Loucy (cell line): Measurements from ENCODE around the gene SFTA2.
"Not testable (repeated sequence)": the region's sequence is repeated elsewhere in the genome, so short reads cannot be mapped to it uniquely, and the experiment has no call there.

Experiments
- H2AFZ ChIP-seq: fragments of 200-600 bp; sonication (generic); 2 replicates; pipeline ENCODE4 v1.6.0; 2016; ENCODE audit warnings: antibody characterized with exemption, mild to moderate bottlenecking, low read length, moderate library complexity
- H3F3A ChIP-seq: fragments of 200-600 bp; 2 replicates; pipeline ENCODE4 v1.6.0; 2016; ENCODE audit warnings: antibody characterized with exemption, low read depth, mild to moderate bottlenecking
- H3K27me3 ChIP-seq: fragments of 200-600 bp; sonication (generic); 2 replicates; pipeline ENCODE4 v1.6.1; 2014; ENCODE audit warnings: low read length, mild to moderate bottlenecking; ENCODE audit not compliant: insufficient read depth, poor library complexity, severe bottlenecking
- H3K36me3 ChIP-seq: fragments of 200-600 bp; sonication (generic); 2 replicates; pipeline ENCODE4 v1.6.1; 2016; ENCODE audit warnings: low read length; ENCODE audit not compliant: insufficient read depth
- H3K4me1 ChIP-seq: fragments of 200-600 bp; sonication (generic); 2 replicates; pipeline ENCODE4 v1.5.1; 2014; ENCODE audit warnings: low read length, mild to moderate bottlenecking; ENCODE audit not compliant: insufficient read depth, poor library complexity, severe bottlenecking
- H3K4me2 ChIP-seq: fragments of 200-600 bp; sonication (generic); 2 replicates; pipeline ENCODE4 v1.6.0; 2014; ENCODE audit warnings: antibody characterized with exemption, low read length, low read depth, mild to moderate bottlenecking; ENCODE audit not compliant: poor library complexity, severe bottlenecking
- H3K4me3 ChIP-seq: fragments of 200-600 bp; sonication (generic); 2 replicates; pipeline ENCODE4 v1.5.1; 2014; ENCODE audit warnings: low read length, mild to moderate bottlenecking, mixed read lengths; ENCODE audit not compliant: poor library complexity, severe bottlenecking
- H3K79me2 ChIP-seq: fragments of 200-600 bp; sonication (generic); 2 replicates; pipeline ENCODE4 v1.6.1; 2014; ENCODE audit warnings: low read length; ENCODE audit not compliant: insufficient read depth
- H3K9ac ChIP-seq: fragments of 200-600 bp; sonication (generic); 2 replicates; pipeline ENCODE4 v1.6.0; 2014; ENCODE audit warnings: mild to moderate bottlenecking, low read depth, low read length, moderate library complexity; ENCODE audit not compliant: poor library complexity, severe bottlenecking
- H3K9me2 ChIP-seq: fragments of 200-600 bp; sonication (generic); replicated peaks from 2 replicates; pipeline ENCODE4 v1.6.1; 2016; ENCODE audit warnings: low read depth, low read length, mixed read lengths
- H3K9me3 ChIP-seq: fragments of 200-600 bp; sonication (generic); 2 replicates; pipeline ENCODE4 v1.6.1; 2014; ENCODE audit warnings: mild to moderate bottlenecking, antibody characterized with exemption, low read length, low read depth; ENCODE audit not compliant: insufficient read depth
- H4K20me1 ChIP-seq: fragments of 200-600 bp; sonication (generic); 2 replicates; pipeline ENCODE4 v1.6.0; 2014; ENCODE audit warnings: antibody characterized with exemption, low read length, mild to moderate bottlenecking; ENCODE audit not compliant: insufficient read depth, poor library complexity, severe bottlenecking
- CTCF ChIP-seq: fragments of 200-600 bp; sonication (generic); conservative IDR thresholded peaks from 2 replicates; pipeline ENCODE4 v1.5.1; 2014; ENCODE audit warnings: mild to moderate bottlenecking, antibody characterized with exemption, low read length
- EZH2phosphoT487 ChIP-seq: fragments of 200-600 bp; IDR thresholded peaks from 2 replicates; pipeline ENCODE4 v1.6.1; 2018; ENCODE audit warnings: antibody characterized with exemption, mild to moderate bottlenecking, moderate library complexity, borderline replicate concordance

SFTA2 gene

GRCh38 chr6:30926644-30927043 is 5.3 kb downstream of the SFTA2 start:
- Histone ChIP-seq H3K36me3 (peaks cover 30% of the 10 kb centered on the region; the same call in 1 of the 2 replicates), H3K4me3 (no peak overlapping the region), H2AFZ (no peak overlapping the region), H3F3A (no peaks in the 10 kb centered on the region), H3K4me1 (no peaks in the 10 kb centered on the region), H3K79me2 (no peaks in the 10 kb centered on the region), H3K4me2 (no peak overlapping the region), H3K9ac (no peak overlapping the region), H3K9me3 (0 out of 2 replicates have a peak, but pooled peaks cover 4% of the 10 kb centered on the region), H3K9me2 (no peaks in the 10 kb centered on the region), H3K27me3 (no peaks in the 10 kb centered on the region), H4K20me1 (no peaks in the 10 kb centered on the region)
- TF ChIP-seq CTCF (no peak), EZH2phosphoT487 (no peak)

- H3K36me3 ChIP-seq: peaks cover 40% of the 10 kb centered on the region; the same call in 1 of the 2 replicates
- not testable (repeated sequence) for H3K4me1 ChIP-seq, H3F3A ChIP-seq, H3K9me2 ChIP-seq, H3K79me2 ChIP-seq, H3K4me2 ChIP-seq, H2AFZ ChIP-seq, H3K27me3 ChIP-seq, H3K4me3 ChIP-seq, H3K9ac ChIP-seq, H4K20me1 ChIP-seq, H3K9me3 ChIP-seq
These were observed 7.8 kb downstream of the SFTA2 start for GRCh38 chr6:30924040-30924627.

GRCh38 chr6:30922447-30922852 is 9.5 kb downstream of the SFTA2 start:
- no peaks in the 10 kb centered on the region for H4K20me1 ChIP-seq
- H3K27me3 ChIP-seq: no peaks in the 10 kb centered on the region
- no peaks in the 10 kb centered on the region for H3F3A ChIP-seq
- peaks cover 40% of the 10 kb centered on the region; the same call in 1 of the 2 replicates for H3K36me3 ChIP-seq
- H3K4me1 ChIP-seq: peaks cover 7% of the 10 kb centered on the region
- no peak for TF ChIP-seq EZH2phosphoT487
- TF ChIP-seq CTCF: no peak
- no peaks in the 10 kb centered on the region for H3K9me3 ChIP-seq
- H3K4me3 ChIP-seq: no peak overlapping the region
- no peak overlapping the region for H2AFZ ChIP-seq
- H3K4me2 ChIP-seq: no peak overlapping the region
- no peaks in the 10 kb centered on the region for H3K9me2 ChIP-seq
- no peak overlapping the region for H3K9ac ChIP-seq
- H3K79me2 ChIP-seq: no peaks in the 10 kb centered on the region

GRCh38 chr6:30918670-30919069 is 13.3 kb downstream of the SFTA2 start:
- no peaks in the 10 kb centered on the region for H3F3A ChIP-seq
- H3K27me3 ChIP-seq: no peaks in the 10 kb centered on the region
- TF ChIP-seq CTCF (no peak), EZH2phosphoT487 (no peak)
- H3K79me2 ChIP-seq: peaks cover 13% of the 10 kb centered on the region; the same call in 1 of the 2 replicates
- no peaks in the 10 kb centered on the region for H4K20me1 ChIP-seq
- H2AFZ ChIP-seq: no peak overlapping the region
- peaks cover 23% of the 10 kb centered on the region; the same call in 1 of the 2 replicates for H3K36me3 ChIP-seq
- H3K9ac ChIP-seq: peak overlapping the region; percentile 15
- no peaks in the 10 kb centered on the region for H3K9me3 ChIP-seq
- H3K9me2 ChIP-seq: no peaks in the 10 kb centered on the region
- peak overlapping the region; percentile 47 for H3K4me2 ChIP-seq
- H3K4me1 ChIP-seq: peaks cover 28% of the 10 kb centered on the region
- peak overlapping the region; percentile 7 for H3K4me3 ChIP-seq
